ENCODE data around the gene TTC7B.

DNA sequence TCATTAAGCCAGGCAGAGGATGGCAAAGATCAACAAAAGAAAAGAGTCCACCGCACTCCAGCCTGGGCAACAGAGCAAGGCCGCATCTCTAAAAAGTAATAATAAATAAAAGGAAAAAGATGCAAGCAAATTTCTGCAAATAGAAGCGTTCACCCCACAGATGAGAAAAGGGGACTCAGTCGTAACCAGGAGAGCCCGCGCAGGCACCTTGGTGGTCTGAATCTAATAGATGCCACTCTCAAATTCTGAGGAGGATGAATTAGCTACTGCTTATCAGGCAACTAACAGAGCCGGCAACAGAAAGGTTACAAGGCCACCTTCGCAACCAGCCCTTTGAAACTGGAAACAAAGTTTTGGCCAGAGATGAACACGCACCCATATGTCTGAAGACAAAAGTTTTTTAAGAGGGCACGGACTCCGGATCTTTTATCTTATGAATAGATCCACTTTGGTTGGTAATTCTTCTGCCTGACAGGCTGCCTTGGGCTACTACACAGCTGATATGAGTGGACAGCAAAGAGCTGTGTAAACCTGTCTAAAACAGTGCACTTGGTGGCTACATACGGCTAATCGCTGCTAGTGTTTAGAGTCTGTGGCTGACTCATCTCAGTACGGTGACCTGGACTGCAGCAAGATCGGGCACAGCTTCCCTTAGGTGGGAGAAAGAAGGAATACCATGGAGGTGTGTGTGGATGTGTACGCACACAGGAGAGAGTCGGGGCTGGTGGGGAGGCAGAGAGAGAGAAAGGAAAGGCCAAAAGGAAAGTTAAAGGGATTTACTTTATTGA lies 32.9 kb upstream of the TTC7B start:
- TF ChIP-seq SUZ12 (IDR thresholded peaks at IDR 0.05; ENCODE audit: unreplicated experiment) (no peak), CTCF (IDR thresholded peaks at IDR 0.05 in 2 of 3, conservative IDR thresholded peaks at IDR 0.05 in 1 of 3; ENCODE audit: control insufficient read depth in 2 of 3, extremely low read depth in 1 of 3, insufficient read depth in 1 of 3, low read depth in 3 of 3, low read length in 3 of 3) (no peak)
